NCI-H146 treated with DMSO at 0.1 percent for 48 hours (cell line): ENCODE data around the gene FN3K.
A peak's percentile ranks its signal among the peaks of the same experiment; 100 is the strongest.

Source experiments
- DNase-seq: peaks from one replicate; lab custom pipeline; 2025; ENCODE audit not compliant: unreplicated experiment; lab: John Stamatoyannopoulos, UW

FN3K gene

DNA sequence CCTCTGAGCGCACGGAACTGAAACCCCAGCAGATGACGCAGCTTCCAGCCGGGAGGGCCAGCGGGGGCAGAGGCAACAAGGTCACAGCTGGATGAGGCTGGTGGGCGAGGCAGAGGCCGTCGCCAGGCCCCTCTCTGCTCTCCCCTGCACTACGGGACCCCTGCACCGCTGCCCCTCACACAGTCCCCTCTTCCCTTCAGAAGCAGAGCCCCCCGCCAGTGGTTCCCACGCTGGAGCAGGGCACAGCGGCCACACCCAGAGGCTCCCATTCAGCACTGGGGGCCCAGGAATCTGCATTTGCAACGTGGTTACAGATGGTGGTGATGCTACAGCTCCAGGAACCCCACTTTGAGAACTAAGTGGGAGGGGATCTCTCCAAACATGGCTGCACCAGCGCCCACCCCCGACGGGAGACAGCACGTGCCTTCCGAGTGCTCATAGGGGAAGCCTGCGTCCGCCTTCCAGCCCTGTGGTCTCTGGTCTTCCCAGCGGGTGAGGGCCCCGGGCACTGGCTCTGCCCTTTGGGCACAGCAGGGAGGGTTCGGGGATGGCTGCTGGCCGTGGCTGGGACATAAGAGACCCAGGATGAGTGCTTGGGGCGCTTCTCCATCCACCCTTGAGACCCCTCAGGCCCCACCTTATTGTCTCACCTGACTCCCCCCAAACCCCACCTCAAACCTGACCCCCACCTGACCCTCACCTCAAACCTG is 32.2 kb upstream of the FN3K start:
- no peak for DNase-seq

DNA sequence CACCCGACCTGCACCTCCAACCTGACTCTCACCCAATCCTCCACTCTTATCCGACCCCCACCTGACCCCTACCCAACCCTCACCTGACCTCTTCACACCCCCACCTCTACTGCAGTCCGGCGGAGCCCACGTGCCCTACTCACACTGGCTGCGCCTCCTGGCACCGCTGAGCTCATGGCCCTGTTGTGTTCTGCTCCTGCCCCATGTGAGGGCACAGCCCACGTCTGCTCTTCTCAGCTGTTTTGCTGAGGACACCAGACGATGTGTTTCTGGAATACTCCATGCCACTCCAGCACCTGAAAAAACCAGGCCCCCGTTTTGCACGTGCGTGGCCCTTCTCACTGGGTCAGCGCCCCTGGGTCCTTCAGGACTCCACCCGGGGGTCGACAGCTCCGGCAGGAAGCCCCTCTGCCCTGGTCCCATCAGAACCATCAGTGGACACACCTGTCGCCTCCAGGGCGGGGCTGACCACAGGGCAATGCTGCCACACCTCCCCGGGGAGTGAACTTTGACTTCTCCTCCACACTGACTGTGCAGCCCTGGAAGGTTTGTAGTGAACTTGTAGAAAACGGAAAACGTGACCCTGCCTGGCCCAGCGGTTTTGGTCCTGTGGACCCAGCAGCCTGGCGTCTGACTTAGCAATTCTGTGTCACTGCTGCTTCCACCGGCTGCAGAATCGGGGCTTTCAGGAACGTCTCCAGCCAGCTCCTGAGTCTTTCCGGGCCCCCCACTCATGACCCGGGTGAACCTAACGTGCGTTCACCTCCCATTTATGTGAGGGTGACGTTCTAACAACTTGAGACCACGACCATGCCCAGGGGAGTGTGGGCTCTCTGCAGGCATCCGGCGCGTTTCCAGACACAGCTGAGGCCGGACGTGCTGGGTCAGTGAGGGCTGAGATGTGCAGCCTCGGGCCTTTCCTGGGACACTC is 31.2 kb upstream of the FN3K start:
- DNase-seq = no peak

DNA sequence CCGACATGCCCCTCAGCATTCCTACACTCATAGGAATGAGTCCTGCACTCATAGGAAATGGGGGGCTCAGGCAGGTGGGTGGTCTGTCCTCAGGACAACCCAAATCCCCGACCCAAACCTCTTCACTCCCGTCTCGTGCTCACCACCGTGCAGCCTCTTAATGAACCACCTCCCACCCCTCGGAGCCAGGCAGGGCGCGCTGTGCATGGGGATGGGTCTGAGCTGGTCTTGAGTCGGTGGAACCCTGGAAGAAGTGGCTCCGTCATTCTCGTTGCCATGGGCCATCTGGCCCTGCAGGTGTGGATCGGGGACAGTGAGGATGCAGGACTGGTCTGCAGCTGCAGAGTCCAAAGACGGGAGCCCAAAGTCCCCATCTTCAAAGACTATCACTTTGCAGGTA is 30.5 kb upstream of the FN3K start:
- DNase-seq = no peak

DNA sequence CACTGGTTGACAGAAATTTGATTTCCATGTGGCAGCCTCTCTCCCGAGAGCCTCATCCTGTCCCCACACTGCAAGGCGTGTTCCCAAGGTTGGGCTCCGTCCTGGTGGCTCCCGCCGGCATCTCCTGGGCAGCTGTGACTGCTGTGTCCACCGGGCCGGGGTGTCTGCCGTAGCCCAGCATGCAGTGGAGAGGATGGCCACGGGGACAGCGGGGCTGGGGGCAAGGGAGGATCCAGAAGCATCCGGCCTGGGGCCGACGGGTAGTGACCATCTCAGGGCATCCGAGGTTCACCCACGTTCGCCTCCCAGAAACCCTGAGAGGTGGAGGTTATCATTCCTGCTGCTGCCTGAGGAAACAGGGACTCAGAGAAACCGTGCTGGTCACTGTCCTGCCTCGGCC is 29.7 kb upstream of the FN3K start:
- no peak for DNase-seq

DNA sequence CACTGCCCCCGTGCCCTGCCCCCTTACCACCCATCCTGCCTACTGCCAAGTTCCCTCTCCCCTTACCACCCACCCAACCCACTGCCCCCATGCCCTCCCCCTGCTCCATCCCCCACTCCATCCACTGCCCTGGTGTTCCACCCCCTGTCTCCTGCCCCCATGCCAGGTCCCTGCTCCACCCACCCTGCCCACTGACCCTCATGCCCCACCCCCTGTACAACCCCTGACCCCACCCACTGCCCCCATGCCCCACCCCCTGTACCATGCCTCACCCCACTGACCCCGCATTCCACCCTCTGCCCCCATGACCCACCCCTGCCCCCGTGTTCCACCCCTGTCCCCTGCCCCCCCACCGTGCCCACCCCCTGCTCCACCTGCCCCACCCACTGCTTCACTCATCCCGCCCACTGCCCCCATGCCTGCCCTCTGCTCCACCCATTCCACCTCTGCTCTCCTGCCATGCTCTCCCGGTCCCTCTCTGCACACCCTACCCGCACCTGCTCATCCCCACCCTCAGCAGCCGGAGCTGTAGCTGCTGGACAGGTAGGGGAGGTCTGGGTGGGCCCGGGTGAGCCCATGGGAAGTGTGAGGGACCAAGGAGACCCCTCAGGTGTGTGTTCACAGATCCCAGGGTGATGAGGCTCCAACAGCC is 26.3 kb upstream of the FN3K start:
- DNase-seq = no peak

DNA sequence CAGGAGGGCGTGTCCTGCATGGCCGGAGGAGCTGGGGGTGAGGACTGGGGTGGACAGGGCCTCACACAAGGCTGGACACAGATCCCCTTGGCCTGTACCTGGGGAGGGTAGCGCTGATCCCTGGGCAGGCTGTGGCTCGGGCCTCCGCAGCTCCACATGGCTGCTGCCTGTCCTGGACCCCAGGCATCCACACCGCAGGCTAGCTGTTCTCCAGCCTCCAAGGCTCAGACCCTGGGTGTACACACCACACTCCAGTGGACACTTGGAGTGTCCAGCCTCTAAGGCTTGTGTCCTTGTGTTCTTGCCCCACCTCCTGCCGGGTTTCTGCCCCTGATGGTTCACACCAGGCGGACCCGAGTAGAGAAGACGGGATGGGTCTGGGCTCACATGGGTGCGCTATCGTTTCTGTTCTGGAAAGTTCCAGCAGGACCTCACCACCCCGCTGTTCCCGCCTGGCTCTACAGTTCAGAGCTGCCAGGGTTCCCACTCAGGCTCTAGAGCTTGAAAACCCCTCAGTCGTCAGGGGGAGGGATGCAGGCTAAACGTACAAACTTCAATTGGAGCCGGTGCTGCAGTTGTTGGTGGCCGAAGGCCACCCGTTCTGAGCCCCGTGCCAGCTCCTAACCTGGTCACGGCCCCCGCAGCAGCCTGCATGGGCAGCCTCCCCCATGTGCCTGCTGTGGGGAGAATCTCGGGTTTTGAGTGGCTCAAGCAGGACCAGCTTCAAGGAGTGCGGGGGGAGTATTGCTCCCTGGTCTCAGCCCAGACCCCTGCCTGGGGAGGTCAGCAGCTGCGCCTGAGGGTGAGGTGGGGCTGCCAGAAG is 25.5 kb upstream of the FN3K start:
- no peak for DNase-seq

DNA sequence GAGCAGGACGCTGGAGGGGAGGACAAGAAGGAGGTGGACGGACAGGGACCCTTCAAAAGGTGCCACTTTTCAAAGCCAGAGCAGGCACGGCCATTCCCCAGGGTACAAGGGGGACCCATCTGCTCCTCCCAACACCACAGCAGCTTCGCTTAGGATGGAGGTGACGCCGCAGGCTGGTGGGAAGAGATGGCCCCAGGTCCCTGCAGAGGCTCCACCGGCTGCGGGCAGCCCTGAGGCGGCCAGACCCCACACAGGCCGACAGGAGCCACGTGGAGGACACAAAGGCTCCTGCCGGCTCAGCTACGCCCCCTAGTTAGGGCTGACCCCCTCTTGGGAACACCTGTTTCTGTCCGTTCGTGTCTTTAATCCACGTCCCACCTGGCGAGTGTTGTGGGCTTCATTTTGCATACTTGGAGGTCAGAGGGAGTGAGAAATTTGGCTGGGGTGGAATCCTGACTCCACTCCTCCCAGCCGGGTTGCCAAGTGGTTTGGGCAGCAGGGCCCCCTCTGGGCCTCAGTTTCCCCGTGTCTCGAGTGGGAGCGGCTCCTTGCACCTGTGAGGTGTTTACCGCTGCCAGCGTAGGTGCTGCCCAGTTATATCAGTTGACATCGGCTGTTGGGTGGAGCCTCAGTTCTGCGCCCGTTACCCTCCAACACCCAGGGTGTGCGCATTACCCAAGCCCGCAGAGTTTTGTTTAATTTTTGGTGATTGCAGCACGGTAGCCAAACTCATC is 24.7 kb upstream of the FN3K start:
- DNase-seq = no peak

DNA sequence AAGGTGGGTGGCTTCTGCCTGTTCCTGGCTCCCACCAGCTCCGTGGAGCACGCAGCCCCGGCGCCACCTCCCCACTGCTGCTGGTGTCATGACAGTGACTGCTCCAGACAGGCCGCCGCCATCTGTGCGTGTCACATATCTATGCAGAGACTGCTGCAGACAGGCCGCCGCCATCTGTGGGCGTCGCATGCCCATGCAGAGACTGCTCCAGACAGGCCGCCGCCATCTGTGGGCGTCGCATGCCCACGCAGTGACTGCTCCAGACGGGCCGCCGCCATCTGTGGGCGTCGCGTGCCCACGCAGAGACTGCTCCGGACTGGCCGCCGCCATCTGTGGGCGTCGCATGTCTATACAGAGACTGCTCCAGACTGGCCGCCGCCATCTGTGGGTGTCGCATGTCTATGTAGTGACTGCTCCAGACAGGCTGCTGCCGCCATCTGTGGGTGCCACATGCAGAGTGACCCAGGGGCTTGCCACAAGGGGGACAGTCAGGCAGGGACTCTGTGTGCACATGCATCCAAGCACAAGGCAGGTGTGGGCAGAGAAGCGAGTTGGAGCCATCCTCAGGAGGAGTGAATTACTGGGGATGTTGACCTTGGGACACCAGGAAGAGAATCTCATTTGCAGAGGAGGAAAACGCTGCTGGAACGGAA is 22.2 kb upstream of the FN3K start:
- DNase-seq = no peak

DNA sequence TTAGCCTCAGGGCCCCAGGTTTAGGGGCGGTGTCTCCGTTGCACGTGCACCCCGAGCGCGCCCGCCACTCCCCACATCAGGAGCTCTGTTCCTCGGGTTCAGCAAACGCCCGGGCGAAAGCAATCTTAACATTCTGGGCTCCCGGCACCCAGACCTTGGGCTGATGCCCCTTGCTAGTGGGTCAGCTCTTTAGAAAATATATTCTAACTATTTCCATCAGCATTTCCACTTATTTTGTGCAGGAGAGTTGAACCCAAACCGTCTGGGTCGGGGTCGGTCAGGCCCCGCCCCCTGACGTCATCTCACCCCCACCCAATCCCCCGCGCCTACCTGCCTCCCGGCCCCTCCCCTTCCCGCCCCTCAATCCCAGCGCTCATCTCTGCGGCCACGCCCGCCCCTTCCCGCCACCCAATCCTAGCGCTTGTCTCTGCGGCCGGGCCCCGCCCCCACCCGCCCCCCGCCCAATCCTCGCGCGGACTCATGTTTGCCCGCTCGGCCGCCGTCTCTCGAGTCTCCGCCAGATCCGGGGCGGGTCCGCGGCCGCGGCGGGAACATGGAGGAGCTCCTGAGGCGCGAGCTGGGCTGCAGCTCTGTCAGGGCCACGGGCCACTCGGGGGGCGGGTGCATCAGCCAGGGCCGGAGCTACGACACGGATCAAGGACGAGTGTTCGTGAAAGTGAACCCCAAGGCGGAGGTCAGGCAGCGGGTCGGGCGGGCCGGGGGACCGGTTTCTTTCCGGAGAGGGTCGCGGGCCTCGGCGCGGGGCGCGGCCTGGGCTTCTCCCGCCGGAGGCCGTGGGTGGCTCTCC is 19.0 kb upstream of the FN3K start, which contains the start of gene FN3KRP:
TSS of gene FN3KRP (plus strand) at position 504 of the 808 bp plus-strand sequence. CDS start at position 554, 50 bp downstream.
- DNase-seq = peak; percentile 67

DNA sequence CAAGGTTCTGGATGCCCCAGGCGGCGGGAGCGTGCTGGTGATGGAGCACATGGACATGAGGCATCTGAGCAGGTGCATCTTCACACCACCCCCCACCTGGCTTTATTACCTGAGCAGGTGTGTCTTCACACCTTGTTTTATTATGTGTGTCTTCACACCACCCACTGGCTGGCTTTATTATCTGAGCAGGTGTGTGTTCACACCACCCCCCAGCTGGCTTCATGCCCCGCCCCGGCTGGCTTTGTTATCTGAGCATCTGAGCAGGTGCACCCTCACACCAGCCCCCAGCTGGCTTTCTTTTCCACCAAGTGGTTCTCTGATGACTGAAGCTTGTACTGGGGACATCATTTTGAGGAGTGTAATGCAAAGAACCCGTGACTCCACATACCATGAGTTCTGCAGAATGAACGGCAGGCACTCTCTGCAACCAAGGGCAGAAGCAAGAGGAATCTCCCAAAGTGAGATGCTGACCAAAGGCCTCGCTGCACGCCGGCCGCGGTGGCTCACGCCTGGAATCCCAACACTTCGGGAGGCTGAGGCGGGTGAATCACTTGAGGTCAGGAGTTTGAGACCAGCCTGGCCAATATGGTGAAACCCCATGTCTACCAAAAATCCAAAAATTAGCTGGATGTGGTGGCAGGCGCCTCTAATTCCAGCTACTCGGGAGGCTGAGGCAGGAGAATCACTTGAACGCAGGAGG is 16.3 kb upstream of the FN3K start:
- DNase-seq = no peak

DNA sequence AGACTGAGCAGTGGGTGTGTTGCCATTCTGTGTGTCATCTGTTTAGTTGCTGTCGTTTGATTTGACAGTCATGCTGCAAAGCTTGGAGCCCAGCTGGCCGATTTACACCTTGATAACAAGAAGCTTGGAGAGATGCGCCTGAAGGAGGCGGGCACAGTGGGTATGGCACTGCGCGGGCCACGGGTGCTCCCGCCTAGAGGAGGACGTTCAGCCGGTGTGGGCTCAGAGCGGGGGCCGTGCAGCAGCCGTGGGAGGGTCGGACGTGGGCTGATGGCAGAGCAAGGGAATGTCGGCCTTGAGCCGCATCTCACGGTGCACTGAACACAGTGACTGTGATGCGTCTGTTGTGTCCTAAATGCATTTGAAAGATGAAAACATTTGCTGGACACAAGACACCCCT is 15.2 kb upstream of the FN3K start:
- DNase-seq = no peak

DNA sequence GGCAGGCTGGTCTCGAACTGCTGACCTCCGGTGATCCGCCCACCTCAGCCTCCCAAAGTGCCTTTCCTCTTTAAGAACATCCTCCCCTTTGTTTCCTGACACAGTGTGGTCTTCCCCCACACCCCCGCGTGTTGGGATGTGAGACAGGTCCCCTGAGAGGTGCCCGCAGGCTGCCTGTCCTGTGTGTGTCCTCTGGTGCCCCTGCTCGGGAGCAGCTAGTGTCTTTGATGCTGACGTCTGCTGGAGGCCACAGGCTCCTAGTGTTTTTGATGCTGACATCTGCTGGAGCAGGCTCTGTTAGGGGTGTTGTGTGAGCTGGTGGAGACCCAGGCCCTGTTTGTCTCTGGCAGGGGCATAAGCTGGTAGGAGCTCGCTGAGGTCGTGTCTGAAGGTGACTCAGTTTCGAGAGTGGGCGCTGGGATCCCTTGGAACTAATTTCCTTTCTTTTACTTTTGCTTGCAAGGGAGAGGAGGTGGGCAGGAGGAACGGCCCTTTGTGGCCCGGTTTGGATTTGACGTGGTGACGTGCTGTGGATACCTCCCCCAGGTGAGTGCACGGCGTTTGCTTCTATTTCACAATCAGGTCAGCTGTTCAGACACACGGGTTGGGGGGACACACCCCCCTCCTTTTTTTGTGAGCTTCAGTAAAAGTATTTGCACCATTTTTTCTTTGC is 12.9 kb upstream of the FN3K start:
- no peak for DNase-seq

DNA sequence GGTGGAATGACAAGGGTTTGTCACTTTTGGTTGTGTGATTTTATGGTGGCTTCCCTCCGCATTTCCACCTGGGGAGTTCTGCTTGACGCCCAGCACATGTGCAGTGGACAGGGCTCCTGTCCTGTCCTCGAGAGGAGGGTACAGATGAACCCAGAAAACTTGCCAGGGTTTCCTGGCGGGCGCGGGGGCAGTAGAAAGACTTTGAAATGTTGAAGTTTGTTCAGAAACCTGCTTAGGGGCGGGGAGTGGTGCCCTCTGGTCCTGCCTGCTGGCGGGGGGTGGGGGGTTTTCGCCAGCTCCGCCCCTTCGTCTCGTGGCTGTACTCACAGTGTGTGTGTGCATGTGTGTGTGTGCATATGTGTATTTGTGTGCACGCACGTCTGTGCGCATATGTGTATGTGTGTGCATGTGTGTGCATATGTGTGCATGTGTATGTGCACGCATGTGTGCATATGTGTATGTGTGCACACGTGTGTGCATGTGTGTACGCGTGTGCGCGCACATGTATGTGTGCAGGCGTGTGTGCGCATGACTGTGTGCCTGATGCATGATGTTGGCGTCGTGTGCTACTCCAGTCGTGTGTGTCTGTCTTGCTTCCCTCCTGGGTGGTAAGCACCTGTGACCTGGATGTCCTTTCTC is 12.1 kb upstream of the FN3K start:
- DNase-seq = no peak

DNA sequence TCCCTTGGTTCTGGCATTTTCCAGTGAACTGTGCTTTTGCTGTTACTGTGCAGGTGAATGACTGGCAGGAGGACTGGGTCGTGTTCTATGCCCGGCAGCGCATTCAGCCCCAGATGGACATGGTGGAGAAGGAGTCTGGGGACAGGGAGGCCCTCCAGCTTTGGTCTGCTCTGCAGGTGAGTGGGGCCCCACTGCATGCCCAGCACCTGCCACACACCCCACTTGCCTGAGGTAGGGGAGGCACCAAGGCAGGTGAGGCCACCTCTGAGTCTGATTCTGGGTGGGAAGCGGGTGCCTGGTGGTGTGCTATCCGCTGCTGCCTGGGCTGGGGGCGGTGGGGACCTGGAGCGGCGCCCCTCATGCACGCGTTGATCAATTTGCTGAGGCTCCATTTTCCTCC is 9.0 kb upstream of the FN3K start:
- no peak for DNase-seq

DNA sequence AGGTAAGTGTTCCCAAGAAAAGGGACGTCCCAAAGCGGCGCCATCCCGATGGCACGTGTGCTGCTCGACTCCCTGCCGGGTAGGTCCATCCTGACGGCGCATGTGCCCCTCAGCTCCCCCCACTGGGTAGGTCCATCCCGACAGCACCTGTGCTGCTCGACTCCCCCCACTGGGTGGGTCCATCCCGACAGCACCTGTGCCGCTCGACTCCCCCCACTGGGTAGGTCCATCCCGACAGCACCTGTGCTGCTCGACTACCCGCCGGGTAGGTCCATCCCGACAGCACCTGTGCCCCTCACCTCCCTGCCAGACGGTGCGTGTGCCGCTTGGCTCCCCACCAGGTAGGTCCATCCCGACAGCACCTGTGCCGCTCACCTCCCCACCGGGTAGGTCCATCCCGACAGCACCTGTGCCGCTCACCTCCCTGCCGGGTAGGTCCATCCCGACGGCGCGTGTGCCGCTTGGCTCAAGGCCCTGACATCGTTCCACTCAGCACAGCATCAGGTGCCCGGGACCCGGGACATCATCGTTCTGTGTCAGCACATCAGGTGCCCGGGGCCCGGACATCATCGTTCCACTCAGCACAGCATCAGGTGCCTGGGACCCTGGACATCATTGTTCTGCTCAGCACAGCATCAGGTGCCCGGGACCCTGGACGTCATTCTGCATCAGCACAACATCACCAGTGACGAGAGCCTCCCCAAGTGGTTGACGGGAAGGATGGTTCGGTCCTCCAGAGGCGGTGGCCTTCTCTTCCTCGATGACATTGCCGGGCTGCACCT is 5.7 kb upstream of the FN3K start:
- DNase-seq = no peak

DNA sequence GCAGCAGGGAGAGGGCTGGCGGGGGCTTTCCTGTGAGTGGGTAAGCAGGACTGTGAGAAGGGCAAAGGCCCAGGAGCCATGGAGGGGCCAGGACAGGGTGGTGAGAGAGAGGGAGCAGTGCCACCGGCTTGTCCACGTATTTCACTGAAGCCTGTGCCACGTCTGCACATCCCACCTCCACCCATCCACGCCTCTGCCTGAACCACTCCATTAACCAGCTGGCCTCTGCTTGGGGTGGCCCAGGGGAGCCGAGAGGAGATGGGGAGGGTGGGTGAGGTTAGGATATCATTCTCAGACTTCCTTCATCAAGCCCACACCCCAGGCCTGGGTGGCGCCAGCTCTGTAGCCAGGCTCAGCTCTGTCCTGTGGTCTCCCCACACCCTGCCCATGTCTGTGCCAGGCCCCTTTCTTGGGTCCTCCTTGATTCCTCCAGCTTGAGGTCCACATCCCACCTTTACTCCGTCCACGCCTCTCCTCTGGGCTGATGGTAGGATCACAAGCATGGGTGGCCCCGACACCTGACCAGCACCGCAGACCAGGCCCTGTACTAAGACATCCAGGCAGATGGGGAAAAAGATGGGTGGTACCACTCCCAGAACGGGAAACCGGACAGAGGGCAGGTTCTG is 3.2 kb upstream of the FN3K start:
- no peak for DNase-seq
